Stimulated activated CD4-positive, alpha-beta T cell treated with anti-CD3 and anti-CD28 coated beads, Interleukin-12 subunit alpha, Interleukin-12 subunit beta, amount 100 ng/mL, for 24 hours (primary cell): ENCODE data around the gene EIF5AL1.
"Not testable (repeated sequence)": the region's sequence is repeated elsewhere in the genome, so short reads cannot be mapped to it uniquely, and the experiment has no call there.

ENCODE experiments used
- DNase-seq, 2 experiments: peaks; one replicate each; pipeline ENCODE4 v3.0.0-alpha.2; 2020; ENCODE audit warnings: low read depth in 2 of 2

The EIF5AL1 gene

GRCh38 chr10:79509306-79509933 is 2.9 kb upstream of the EIF5AL1 start:
- not testable (repeated sequence) for DNase-seq

DNA sequence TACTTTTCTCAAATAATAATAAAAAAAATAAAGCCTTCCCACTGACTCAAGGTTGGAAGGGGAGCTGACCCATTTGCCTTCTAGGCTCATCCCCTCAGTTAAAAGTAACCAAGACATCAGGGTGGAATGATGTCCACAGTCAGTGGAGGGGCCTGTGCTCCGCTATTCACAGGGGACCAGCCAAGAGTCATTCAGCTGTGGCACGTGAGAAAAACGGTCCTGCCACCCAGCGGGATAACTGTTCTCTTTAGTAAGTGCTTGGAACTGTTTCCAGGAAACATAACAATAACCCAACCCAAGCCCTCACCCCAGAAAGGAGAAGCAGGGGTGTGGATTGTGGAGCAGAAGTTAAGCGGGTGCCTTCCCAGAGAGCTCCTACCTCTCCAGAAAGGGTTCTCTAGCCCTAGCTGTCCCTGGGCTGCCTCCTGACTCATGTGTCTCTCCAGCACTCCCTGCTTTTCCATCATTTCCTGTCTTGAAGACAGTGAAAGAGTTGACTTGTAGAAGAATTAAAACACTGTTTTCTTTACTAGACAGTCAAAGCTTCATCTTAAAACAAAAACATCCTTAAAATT is 2.3 kb upstream of the EIF5AL1 start:
- DNase-seq: not testable (repeated sequence)

GRCh38 chr10:79516532-79517205 is 4.3 kb downstream of the EIF5AL1 start:
- not testable (repeated sequence) for DNase-seq

DNA sequence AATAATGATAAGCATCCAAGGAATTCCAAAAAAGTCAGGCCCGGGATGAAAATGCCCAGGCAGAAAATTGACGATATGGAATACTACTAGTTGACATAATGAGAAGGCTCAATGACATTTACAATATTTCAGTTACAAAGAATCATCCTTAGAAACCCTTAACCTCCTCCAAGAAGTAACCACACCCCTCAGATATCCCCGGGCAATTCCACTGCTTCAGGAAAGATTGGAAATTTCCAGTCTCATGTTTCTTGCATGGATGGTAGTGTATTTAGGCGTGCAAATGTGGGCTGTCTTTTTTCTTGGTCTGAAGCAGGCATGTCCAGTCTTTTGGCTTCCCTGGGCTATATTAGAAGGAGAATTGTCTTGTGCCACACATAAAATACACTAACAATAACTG is 5.2 kb downstream of the EIF5AL1 start:
- not testable (repeated sequence) for DNase-seq

DNA sequence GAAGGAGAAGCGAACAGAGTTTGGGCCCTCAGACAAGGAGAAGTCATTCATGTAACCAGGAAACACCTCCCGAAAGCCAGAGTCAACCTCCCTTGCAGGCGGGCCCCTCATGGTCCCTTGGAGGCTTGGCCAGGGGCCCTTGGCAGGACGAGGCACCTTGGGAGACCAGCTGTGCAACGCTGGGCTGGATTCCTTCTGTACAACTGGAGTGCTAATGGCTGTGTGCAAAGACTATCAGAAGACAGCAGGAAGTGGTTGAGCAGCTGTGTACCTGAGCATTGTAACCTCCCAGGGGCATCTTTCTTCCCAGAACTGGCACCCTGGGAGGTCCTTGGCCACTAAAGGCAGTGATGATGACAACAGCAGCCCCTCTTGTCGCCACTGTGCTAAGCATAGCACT is 9.4 kb downstream of the EIF5AL1 start:
- not testable (repeated sequence) for DNase-seq

DNA sequence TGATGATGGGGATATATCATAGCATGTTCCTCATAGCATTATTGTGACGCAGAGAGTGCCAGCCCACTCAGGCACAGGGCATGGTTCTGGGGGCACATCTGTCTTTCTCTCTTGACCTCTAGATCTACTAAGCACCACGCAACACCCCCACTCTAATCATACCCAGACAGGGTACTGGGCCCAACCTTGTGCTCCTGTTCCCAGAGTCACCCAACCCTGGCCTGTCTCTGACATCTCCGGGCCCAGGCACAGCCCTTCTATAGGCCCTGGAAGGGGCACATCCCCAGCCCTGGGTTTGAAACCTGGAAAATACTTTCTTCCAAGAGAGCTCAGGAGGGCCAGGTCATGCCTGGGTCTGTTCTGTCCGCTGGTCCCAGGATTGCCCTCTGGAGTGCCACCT is 10.1 kb downstream of the EIF5AL1 start:
- not testable (repeated sequence) for DNase-seq

DNA sequence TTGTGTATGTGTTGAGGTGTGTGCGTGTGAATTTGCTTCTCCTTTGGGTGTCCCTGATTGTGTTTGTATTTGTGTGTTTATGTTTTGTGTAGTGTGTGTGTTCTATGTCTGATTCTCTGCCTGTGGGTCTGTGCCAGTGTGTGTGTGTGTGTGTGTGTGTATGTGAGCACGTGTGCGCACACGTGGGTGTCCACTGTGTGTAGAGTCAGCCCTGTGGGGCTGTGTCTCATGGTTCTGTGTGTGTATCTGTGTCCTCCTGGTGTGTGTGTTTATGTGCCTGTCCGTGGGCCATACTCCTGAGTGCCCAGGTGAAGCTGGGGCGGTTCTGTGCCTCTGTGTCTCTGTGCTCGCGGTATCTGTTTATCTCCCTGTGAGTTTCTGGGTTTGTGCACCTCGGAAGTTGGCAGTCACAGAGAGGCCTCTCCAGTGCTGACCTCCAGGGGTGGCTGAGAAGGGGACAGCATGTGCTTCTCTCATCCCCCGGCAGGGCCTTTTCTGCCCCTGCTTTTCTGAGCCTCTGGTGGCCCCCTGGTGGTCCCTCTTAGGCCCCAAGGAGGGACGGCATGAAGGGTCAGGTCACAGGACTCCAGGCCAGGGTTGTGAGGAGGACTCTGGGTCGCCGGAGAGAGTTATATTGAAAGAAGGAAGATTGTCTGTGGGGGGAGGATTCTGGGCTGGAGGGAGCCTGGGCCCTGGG is 11.0 kb downstream of the EIF5AL1 start:
- not testable (repeated sequence) for DNase-seq

GRCh38 chr10:79525049-79525710 is 12.8 kb downstream of the EIF5AL1 start:
- DNase-seq: not testable (repeated sequence)

- DNase-seq: not testable (repeated sequence)
These were observed 15.9 kb downstream of the EIF5AL1 start for GRCh38 chr10:79528261-79528660.

- not testable (repeated sequence) for DNase-seq
These were observed 21.0 kb downstream of the EIF5AL1 start for GRCh38 chr10:79533142-79533902.

- DNase-seq: not testable (repeated sequence)
These were observed 21.5 kb downstream of the EIF5AL1 start for GRCh38 chr10:79533903-79534175.

GRCh38 chr10:79538311-79538710 is 26.0 kb downstream of the EIF5AL1 start:
- DNase-seq: not testable (repeated sequence)

DNA sequence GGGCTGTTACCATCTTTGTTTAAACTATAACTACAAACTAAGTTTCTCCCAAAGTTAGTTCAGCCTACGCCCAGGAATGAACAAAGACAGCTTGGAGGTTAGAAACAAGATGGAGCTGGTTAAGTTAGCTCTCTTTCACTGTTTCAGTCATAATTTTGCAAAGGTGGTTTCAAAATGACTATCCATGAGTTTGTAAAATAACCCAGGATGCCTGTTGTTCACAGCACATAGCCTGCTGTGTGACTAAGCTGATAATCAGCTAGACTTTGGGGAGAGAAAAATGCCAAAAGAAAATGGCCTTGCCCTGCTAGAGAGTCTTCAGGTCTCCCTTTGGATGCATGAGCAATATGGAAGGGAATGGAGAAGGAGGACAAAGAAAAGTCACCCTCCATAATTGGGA is 28.6 kb downstream of the EIF5AL1 start:
- not testable (repeated sequence) for DNase-seq

DNA sequence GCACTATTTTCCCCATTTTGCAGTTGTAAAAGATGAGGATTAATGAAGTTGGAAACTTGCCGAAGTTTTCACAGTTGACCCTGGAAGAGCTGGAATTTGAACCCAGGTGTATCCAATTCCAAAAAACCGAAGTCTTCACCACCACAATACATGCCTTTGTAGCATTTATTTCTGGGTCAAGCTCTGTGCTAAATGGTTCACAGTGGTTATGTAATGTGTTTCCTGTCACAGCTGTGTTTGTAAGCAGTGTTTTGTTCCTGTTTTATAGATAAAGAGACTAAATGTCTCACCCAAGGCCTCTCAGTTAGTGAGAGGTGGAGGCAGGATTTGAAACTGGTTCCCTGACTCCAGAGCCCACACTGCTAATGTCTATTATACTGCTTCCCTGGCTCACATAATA is 30.3 kb downstream of the EIF5AL1 start:
- no peak for DNase-seq

DNA sequence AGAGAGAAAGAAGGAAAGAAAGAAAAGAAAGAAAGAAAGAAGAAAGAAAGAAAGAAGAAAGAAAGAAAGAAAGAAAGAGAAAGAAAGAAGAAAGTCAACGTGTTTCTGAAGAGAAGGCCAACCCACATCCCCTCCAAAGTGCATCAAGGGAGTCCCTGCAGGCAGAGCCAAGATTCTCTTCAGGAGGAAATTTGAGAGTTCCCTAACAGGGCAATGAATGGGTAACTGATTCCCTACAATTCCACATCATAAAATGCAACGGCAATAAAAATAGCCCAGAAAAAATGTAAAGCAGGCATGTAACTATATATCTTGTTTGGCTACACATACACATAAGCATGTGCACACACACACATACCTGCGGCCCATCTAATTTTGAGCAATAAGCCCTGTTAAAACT is 32.1 kb downstream of the EIF5AL1 start:
- DNase-seq: not testable (repeated sequence)

GRCh38 chr10:79544926-79545659 is 32.8 kb downstream of the EIF5AL1 start:
- not testable (repeated sequence) for DNase-seq

DNA sequence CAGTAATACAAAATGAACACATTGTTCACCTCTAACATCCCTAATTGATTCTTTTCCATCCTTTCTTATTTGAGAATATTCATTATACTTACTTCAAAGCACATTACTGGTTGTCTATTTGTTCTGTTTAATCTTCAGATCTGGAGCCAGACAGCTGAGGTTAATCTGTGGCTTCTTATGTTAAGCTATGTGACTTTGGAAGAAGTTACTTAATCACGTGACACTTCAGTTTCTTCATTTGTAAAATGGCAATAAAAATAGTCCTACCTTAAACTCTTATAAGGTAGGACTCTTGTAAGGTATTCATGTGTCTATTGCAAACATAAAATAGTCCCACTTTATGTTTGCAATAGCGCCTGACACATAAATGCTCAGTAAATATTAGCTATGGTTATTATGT is 34.8 kb downstream of the EIF5AL1 start:
- DNase-seq: not testable (repeated sequence)

GRCh38 chr10:79547973-79548372 is 35.6 kb downstream of the EIF5AL1 start:
- no peak for DNase-seq

GRCh38 chr10:79552143-79552542 is 39.8 kb downstream of the EIF5AL1 start:
- DNase-seq: no peak
